Stimulated activated CD8-positive, alpha-beta memory T cell treated with anti-CD3 and anti-CD28 coated beads, Interleukin-15, amount 100 ng/mL, for 48 hours (primary cell): ENCODE results near the gene RPP30.

ENCODE experiments used
- DNase-seq, 2 donors: peaks; one replicate each; pipeline ENCODE4 v3.0.0-alpha.2; 2020; ENCODE audit warnings: low read depth in 2 of 2

RPP30 gene

GRCh38 chr10:90916392-90917237 is 44.8 kb downstream of the RPP30 start:
- DNase-seq = no peak

- DNase-seq = no peak
These were observed 45.6 kb downstream of the RPP30 start for GRCh38 chr10:90917238-90917967.

- no peak for DNase-seq
These were observed 46.2 kb downstream of the RPP30 start for GRCh38 chr10:90917968-90918318.

GRCh38 chr10:90919683-90920574 is 48.2 kb downstream of the RPP30 start:
- no peak for DNase-seq

GRCh38 chr10:90920986-90921666 is 49.4 kb downstream of the RPP30 start, which contains the start of gene ANKRD1:
TSS of gene ANKRD1 (minus strand) at chr10:90921087. CDS start at chr10:90921027, 60 bp downstream.
- DNase-seq = no peak

GRCh38 chr10:90921906-90922305 is 50.1 kb downstream of the RPP30 start:
- no peak for DNase-seq

- DNase-seq = no peak
These were observed 51.4 kb downstream of the RPP30 start for GRCh38 chr10:90923111-90923731.

GRCh38 chr10:90924552-90924951 is 52.8 kb downstream of the RPP30 start:
- DNase-seq = no peak

GRCh38 chr10:90925079-90926029 is 53.6 kb downstream of the RPP30 start:
- DNase-seq = no peak

- no peak for DNase-seq
These were observed 55.5 kb downstream of the RPP30 start for GRCh38 chr10:90927293-90927692.

GRCh38 chr10:90929179-90929578 is 57.4 kb downstream of the RPP30 start:
- no peak for DNase-seq

- no peak for DNase-seq
These were observed 58.5 kb downstream of the RPP30 start for GRCh38 chr10:90930070-90930837.

- no peak for DNase-seq
These were observed 59.4 kb downstream of the RPP30 start for GRCh38 chr10:90930971-90931871.

GRCh38 chr10:90935581-90936275 is 64.0 kb downstream of the RPP30 start:
- DNase-seq = no peak

GRCh38 chr10:90936276-90936659 is 64.5 kb downstream of the RPP30 start:
- no peak for DNase-seq

GRCh38 chr10:90937645-90938258 is 66.0 kb downstream of the RPP30 start:
- DNase-seq = no peak

GRCh38 chr10:90939116-90939515 is 67.3 kb downstream of the RPP30 start:
- no peak for DNase-seq
